Neural cell (in vitro differentiated cells): ENCODE results near the gene TCP11. TPM values are rescaled to one million over a fixed set of nuclear protein-coding genes. Genes with fewer than 3 reads are reported as not detected.

Source experiments
- polyA plus RNA-seq: library from polyadenylated mRNA; depleted of rRNA; stranded (reverse); fragments of >200 nt; gene quantifications from 2 replicates; pipeline ENCODE4 v1.2.3, GENCODE V29; 2014
- small RNA-seq, 3 experiments: library from RNA; depleted of rRNA; stranded (forward); fragments of <200 nt; gene quantifications; one replicate each; pipeline ENCODE3, GENCODE V24; 2012

TCP11 gene
- polyA plus RNA-seq, 1 donor from 2014 or later, result not detected

Small RNAs within 50 kb of the gene (small RNA-seq; reads per million reads assigned to genes)
- 0 reads per million in 3 experiments for gene AL138721.1

Other genes starting within 250 kb of the TCP11 start
- gene SCUBE3, start 72.6 kb upstream of the TCP11 start, polyA plus RNA-seq, result 7.3 and 9.1 TPM in 2 replicates
- 26.3 and 38.6 TPM in 2 replicates for gene ZNF76, start 118.4 kb upstream of the TCP11 start, polyA plus RNA-seq
- gene DEF6, start 156.5 kb upstream of the TCP11 start, polyA plus RNA-seq, result 0.48 and 1.3 TPM in 2 replicates
- gene PPARD, start 201.2 kb upstream of the TCP11 start, polyA plus RNA-seq, result 1.3 and 1.7 TPM in 2 replicates